ENCODE measurements around the gene CTNNA3.

- TF ChIP-seq POLR2A (IDR thresholded peaks at IDR 0.05) (no peak), POLR2AphosphoS5 (IDR thresholded peaks at IDR 0.05) (no peak), EP300 (IDR thresholded peaks at IDR 0.05; ENCODE audit: low read depth) (no peak)
- TF ChIP-seq, protein P1, sequence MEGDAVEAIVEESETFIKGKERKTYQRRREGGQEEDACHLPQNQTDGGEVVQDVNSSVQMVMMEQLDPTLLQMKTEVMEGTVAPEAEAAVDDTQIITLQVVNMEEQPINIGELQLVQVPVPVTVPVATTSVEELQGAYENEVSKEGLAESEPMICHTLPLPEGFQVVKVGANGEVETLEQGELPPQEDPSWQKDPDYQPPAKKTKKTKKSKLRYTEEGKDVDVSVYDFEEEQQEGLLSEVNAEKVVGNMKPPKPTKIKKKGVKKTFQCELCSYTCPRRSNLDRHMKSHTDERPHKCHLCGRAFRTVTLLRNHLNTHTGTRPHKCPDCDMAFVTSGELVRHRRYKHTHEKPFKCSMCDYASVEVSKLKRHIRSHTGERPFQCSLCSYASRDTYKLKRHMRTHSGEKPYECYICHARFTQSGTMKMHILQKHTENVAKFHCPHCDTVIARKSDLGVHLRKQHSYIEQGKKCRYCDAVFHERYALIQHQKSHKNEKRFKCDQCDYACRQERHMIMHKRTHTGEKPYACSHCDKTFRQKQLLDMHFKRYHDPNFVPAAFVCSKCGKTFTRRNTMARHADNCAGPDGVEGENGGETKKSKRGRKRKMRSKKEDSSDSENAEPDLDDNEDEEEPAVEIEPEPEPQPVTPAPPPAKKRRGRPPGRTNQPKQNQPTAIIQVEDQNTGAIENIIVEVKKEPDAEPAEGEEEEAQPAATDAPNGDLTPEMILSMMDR (IDR thresholded peaks at IDR 0.05) = no peak
Measured at GRCh38 chr10:66045859-66046258, 1650.1 kb downstream of the CTNNA3 start.
